T-cell (primary cell): ENCODE measurements around the gene ZNF80. TPM values are rescaled to one million over a fixed set of nuclear protein-coding genes. Genes with fewer than 3 reads are reported as not detected.

ENCODE experiments used
- ATAC-seq, 4 experiments: fragments of 200-7000 bp in 3 of 4; fragments of 150-1000 bp in 1 of 4; cut with Tn5 transposase; replicated peaks in 1 of 4; 1 replicate in 3 of 4; 2 replicates in 1 of 4; pipeline ENCODE4 v1.10.0; 2021; ENCODE audit warnings: moderate library complexity in 3 of 4, mild to moderate bottlenecking in 2 of 4, moderate number of reproducible peaks in 1 of 4
- CTCF ChIA-PET, 2 donors: fragments of 300-600 bp; sonication (Branson Sonifier 250); formaldehyde crosslinking; loops; one replicate each; lab custom pipeline; 2022; ENCODE audit warnings: antibody characterized with exemption in 2 of 2; lab: Charles Lee
- POLR2A ChIA-PET, 2 donors: fragments of 300-600 bp; sonication (Branson Sonifier 250); formaldehyde crosslinking; loops; one replicate each; lab custom pipeline; 2022; ENCODE audit warnings: antibody characterized with exemption in 2 of 2; lab: Charles Lee
- DNase-seq, 35 experiments: peaks; one replicate each; pipeline versions ENCODE4 v3.0.0 to v3.0.0-alpha.2; 2013 to 2023
- H3K27ac ChIP-seq: one replicate; pipeline ENCODE4 v1.5.1; 2013; ENCODE audit warnings: low read length
- H3K27me3 ChIP-seq, 2 experiments: replicated peaks in 1 of 2; 1 replicate in 1 of 2; 2 replicates in 1 of 2; pipeline versions ENCODE4 v1.6.1 to v1.7.0; 2013; ENCODE audit warnings: low read length in 1 of 2, mixed read lengths in 1 of 2; ENCODE audit not compliant: control insufficient read depth in 2 of 2, insufficient read depth in 2 of 2; ENCODE audit errors: extremely low read depth in 1 of 2
- H3K36me3 ChIP-seq, 2 donors: 1 replicate in 1 of 2; 2 replicates in 1 of 2; pipeline versions ENCODE4 v1.6.1 to v1.7.0; 2013; ENCODE audit warnings: low read length in 1 of 2; ENCODE audit not compliant: control insufficient read depth in 2 of 2, insufficient read depth in 1 of 2; ENCODE audit errors: extremely low read depth in 1 of 2
- H3K4me1 ChIP-seq, 2 experiments: 1 replicate in 1 of 2; 2 replicates in 1 of 2; pipeline versions ENCODE4 v1.6.1 to v1.7.0; 2013; ENCODE audit warnings: low read length in 2 of 2, mixed read lengths in 1 of 2; ENCODE audit not compliant: insufficient read depth in 2 of 2, control insufficient read depth in 1 of 2; ENCODE audit errors: extremely low read depth in 1 of 2
- H3K4me3 ChIP-seq, 2 donors: 1 replicate in 1 of 2; 2 replicates in 1 of 2; pipeline versions ENCODE4 v1.5.1 to v1.7.0; 2013; ENCODE audit warnings: mild to moderate bottlenecking in 2 of 2, low read length in 1 of 2, moderate library complexity in 1 of 2; ENCODE audit not compliant: control insufficient read depth in 1 of 2; ENCODE audit errors: extremely low read depth in 1 of 2
- H3K9me3 ChIP-seq: 2 replicates; pipeline ENCODE4 v1.7.0; 2013
- H3K27ac Mint-ChIP-seq, 2 donors: one replicate each; pipeline ENCODE4 v1.8.0; 2020 to 2021; ENCODE audit warnings: mild to moderate bottlenecking in 2 of 2, mixed read lengths in 2 of 2
- H3K27me3 Mint-ChIP-seq, 2 donors: one replicate each; pipeline ENCODE4 v1.8.0; 2021 to 2022; ENCODE audit warnings: mixed read lengths in 2 of 2
- H3K36me3 Mint-ChIP-seq: one replicate; pipeline ENCODE4 v1.8.0; 2021; ENCODE audit warnings: mixed read lengths
- H3K4me1 Mint-ChIP-seq, 3 donors: one replicate each; pipeline ENCODE4 v1.8.0; 2020 to 2022; ENCODE audit warnings: mixed read lengths in 3 of 3, mild to moderate bottlenecking in 1 of 3
- H3K4me3 Mint-ChIP-seq, 3 donors: one replicate each; pipeline ENCODE4 v1.8.0; 2020 to 2022; ENCODE audit warnings: mild to moderate bottlenecking in 3 of 3, mixed read lengths in 3 of 3, moderate library complexity in 3 of 3
- H3K9me3 Mint-ChIP-seq, 3 donors: one replicate each; pipeline ENCODE4 v1.8.0; 2020 to 2022; ENCODE audit warnings: mixed read lengths in 3 of 3
- WGBS: methylation state at CpG from one replicate; pipeline ENCODE4 v1.1.5; 2013; ENCODE audit warnings: missing lambda C conversion rate; ENCODE audit not compliant: insufficient coverage; 5-methylcytosine and 5-hydroxymethylcytosine counted together
- total RNA-seq, 35 experiments: library from RNA in 6 of 35; stranded (reverse) in 6 of 35; fragments of 120-200 nt in 1 of 35; gene quantifications; one replicate each; pipeline versions ENCODE4 v1.2.1 to v1.2.4 and lab custom pipeline; 2013 to 2026

Gene ZNF80
- total RNA-seq, 5 donors from 2014 or later (not counting 1 experiment from before 2014, with no cell fraction given): 0.47 to 1.4 (median 1.1) TPM

- Histone ChIP-seq H3K4me3 (peak overlapping the region; percentile 49 to 52), H3K36me3 (no peaks in the 10 kb centered on the region), H3K9me3 (no peaks in the 10 kb centered on the region), H3K27ac (peak overlapping the region; percentile 95), H3K27me3 (no peaks in the 10 kb centered on the region), H3K4me1 (peaks cover 19 to 68% of the 10 kb centered on the region in 2 experiments)
- peaks cover 8% of the 10 kb centered on the region for H3K36me3 Mint-ChIP-seq
- no peak overlapping the region for H3K4me3 Mint-ChIP-seq
- peak; percentile 61 to 69 (median 66) for ATAC-seq
- peaks cover 0 to 4% (median 0%) of the 10 kb centered on the region in 3 donors for H3K9me3 Mint-ChIP-seq
- DNase-seq: peak; percentile 39 to 85 (median 59)
- ChIA-PET CTCF (interaction anchor here (0.6 to 1.9 kb wide), 33 partner anchors 8 to 1646 kb away, joined by 3 to 21 read pairs (median 5); no protein-coding TSS in a partner anchor), POLR2A (interaction anchor here (0.5 to 2.7 kb wide), 25 partner anchors 8 to 951 kb away, joined by 3 to 48 read pairs (median 4); no protein-coding TSS in a partner anchor)
- no peaks in the 10 kb centered on the region for H3K27me3 Mint-ChIP-seq
- H3K27ac Mint-ChIP-seq: no peak overlapping the region
- 2% methylated on average over 12 of the region's 19 CpGs for WGBS
- peaks cover 0 to 23% (median 2%) of the 10 kb centered on the region in 3 donors for H3K4me1 Mint-ChIP-seq
Observed at GRCh38 chr3:114213627-114214541, 23.5 kb downstream of the ZNF80 start.

GRCh38 chr3:114213292-114213626 is 24.1 kb downstream of the ZNF80 start:
- Mint-ChIP-seq H3K9me3 (peaks cover 0 to 4% (median 0%) of the 10 kb centered on the region in 3 donors), H3K36me3 (peaks cover 8% of the 10 kb centered on the region), H3K27me3 (no peaks in the 10 kb centered on the region), H3K4me1 (peaks cover 0 to 24% (median 0%) of the 10 kb centered on the region in 3 donors), H3K27ac (no peak overlapping the region), H3K4me3 (no peak overlapping the region)
- Histone ChIP-seq H3K27me3 (no peaks in the 10 kb centered on the region), H3K9me3 (no peaks in the 10 kb centered on the region), H3K4me1 (peaks cover 19 to 61% of the 10 kb centered on the region in 2 experiments), H3K27ac (peak overlapping the region; percentile 95), H3K36me3 (no peaks in the 10 kb centered on the region), H3K4me3 (peak overlapping the region in 1 of 2 donors; percentile 49)
- CTCF ChIA-PET: interaction anchor here (0.6 to 1.9 kb wide), 28 partner anchors 8 to 1645 kb away, joined by 3 to 21 read pairs (median 5); no protein-coding TSS in a partner anchor
- POLR2A ChIA-PET: interaction anchor here (0.5 to 2.7 kb wide), 20 partner anchors 8 to 951 kb away, joined by 3 to 48 read pairs (median 6); no protein-coding TSS in a partner anchor
- no peak for DNase-seq
- ATAC-seq: no peak
- no CpG with 5 or more reads among the region's 4 CpGs for WGBS

GRCh38 chr3:114212646-114213045 is 24.7 kb downstream of the ZNF80 start:
- WGBS: 100% methylated on average over 2 of the region's 4 CpGs
- CTCF ChIA-PET: interaction anchor here (0.7 to 1.9 kb wide), 9 partner anchors 10 to 206 kb away, joined by 3 to 21 read pairs (median 5); no protein-coding TSS in a partner anchor
- POLR2A ChIA-PET: interaction anchor here (1.1 to 1.6 kb wide), 4 partner anchors 9 to 73 kb away, joined by 3 to 9 read pairs (median 6); no protein-coding TSS in a partner anchor
- Histone ChIP-seq H3K9me3 (no peaks in the 10 kb centered on the region), H3K4me3 (no peak overlapping the region), H3K27me3 (no peaks in the 10 kb centered on the region), H3K4me1 (peaks cover 18 to 55% of the 10 kb centered on the region in 2 experiments), H3K27ac (peak overlapping the region; percentile 95), H3K36me3 (no peaks in the 10 kb centered on the region)
- ATAC-seq (no peak), DNase-seq (no peak)
- Mint-ChIP-seq H3K9me3 (peaks cover 0 to 4% (median 0%) of the 10 kb centered on the region in 3 donors), H3K4me3 (peak overlapping the region in 1 of 3 donors; percentile 42), H3K36me3 (peaks cover 8% of the 10 kb centered on the region), H3K4me1 (peaks cover 0 to 25% (median 0%) of the 10 kb centered on the region in 3 donors), H3K27me3 (no peaks in the 10 kb centered on the region), H3K27ac (no peak overlapping the region)

- Mint-ChIP-seq H3K27ac (no peak overlapping the region), H3K36me3 (peaks cover 3% of the 10 kb centered on the region), H3K4me3 (no peak overlapping the region), H3K9me3 (peaks cover 0 to 4% (median 0%) of the 10 kb centered on the region in 3 donors), H3K27me3 (no peaks in the 10 kb centered on the region), H3K4me1 (peaks cover 0 to 17% (median 0%) of the 10 kb centered on the region in 3 donors)
- Histone ChIP-seq H3K36me3 (no peaks in the 10 kb centered on the region), H3K4me1 (peaks cover 0 to 12% of the 10 kb centered on the region in 2 experiments), H3K27ac (no peak overlapping the region), H3K4me3 (no peak overlapping the region), H3K9me3 (no peaks in the 10 kb centered on the region), H3K27me3 (no peaks in the 10 kb centered on the region)
- POLR2A ChIA-PET: no interaction called here
- CTCF ChIA-PET: no interaction called here
- DNase-seq (no peak), ATAC-seq (no peak)
- 44% methylated on average over 3 of the region's 4 CpGs for WGBS
Observed at GRCh38 chr3:114207768-114208167, 29.6 kb downstream of the ZNF80 start.

- ATAC-seq: no peak
- Mint-ChIP-seq H3K27ac (no peak overlapping the region), H3K9me3 (peaks cover 0 to 4% (median 0%) of the 10 kb centered on the region in 3 donors), H3K36me3 (peaks cover 3% of the 10 kb centered on the region), H3K27me3 (no peaks in the 10 kb centered on the region), H3K4me3 (no peak overlapping the region), H3K4me1 (peaks cover 0 to 5% (median 0%) of the 10 kb centered on the region in 3 donors)
- WGBS: no CpG with 5 or more reads among the region's 3 CpGs
- no peak for DNase-seq
- H3K9me3 ChIP-seq: no peaks in the 10 kb centered on the region
- H3K27ac ChIP-seq: no peak overlapping the region
- ChIA-PET POLR2A (interaction anchor here in 1 of 2 donors (0.5 kb wide), 1 partner anchor 88 kb away, joined by 3 read pairs; the partner anchor contains the start of gene TIGIT), CTCF (no interaction called here)
- H3K27me3 ChIP-seq: no peaks in the 10 kb centered on the region
- H3K4me1 ChIP-seq: no peaks in the 10 kb centered on the region
- H3K36me3 ChIP-seq: no peaks in the 10 kb centered on the region
- no peak overlapping the region for H3K4me3 ChIP-seq
Observed at GRCh38 chr3:114206342-114206741, 31.0 kb downstream of the ZNF80 start.

- Mint-ChIP-seq H3K4me1 (peaks cover 0 to 4% (median 0%) of the 10 kb centered on the region in 3 donors), H3K27me3 (no peaks in the 10 kb centered on the region), H3K27ac (no peak overlapping the region)
Observed at GRCh38 chr3:114205541-114205940, 31.8 kb downstream of the ZNF80 start.

More at GRCh38 chr3:114205541-114205940, 31.8 kb downstream of the ZNF80 start:
- no peak for DNase-seq
- no peak overlapping the region for H3K4me3 ChIP-seq
- WGBS: no CpG with 5 or more reads among the region's 2 CpGs
- H3K27ac ChIP-seq: no peak overlapping the region
- H3K27me3 ChIP-seq: no peaks in the 10 kb centered on the region
- Mint-ChIP-seq H3K36me3 (peaks cover 1% of the 10 kb centered on the region), H3K9me3 (peaks cover 0 to 3% (median 0%) of the 10 kb centered on the region in 3 donors), H3K4me3 (no peak overlapping the region)
- ChIA-PET CTCF (no interaction called here), POLR2A (no interaction called here)
- no peak for ATAC-seq
- no peaks in the 10 kb centered on the region for H3K36me3 ChIP-seq
- H3K9me3 ChIP-seq: no peaks in the 10 kb centered on the region
- H3K4me1 ChIP-seq: no peaks in the 10 kb centered on the region
